ENCODE data around the gene UBR1. TPM values are rescaled to one million over a fixed set of nuclear protein-coding genes. Genes with fewer than 3 reads are reported as not detected.

Gene UBR1
- total RNA-seq, 1 experiment from 2014 or later: 18.9 TPM

DNA sequence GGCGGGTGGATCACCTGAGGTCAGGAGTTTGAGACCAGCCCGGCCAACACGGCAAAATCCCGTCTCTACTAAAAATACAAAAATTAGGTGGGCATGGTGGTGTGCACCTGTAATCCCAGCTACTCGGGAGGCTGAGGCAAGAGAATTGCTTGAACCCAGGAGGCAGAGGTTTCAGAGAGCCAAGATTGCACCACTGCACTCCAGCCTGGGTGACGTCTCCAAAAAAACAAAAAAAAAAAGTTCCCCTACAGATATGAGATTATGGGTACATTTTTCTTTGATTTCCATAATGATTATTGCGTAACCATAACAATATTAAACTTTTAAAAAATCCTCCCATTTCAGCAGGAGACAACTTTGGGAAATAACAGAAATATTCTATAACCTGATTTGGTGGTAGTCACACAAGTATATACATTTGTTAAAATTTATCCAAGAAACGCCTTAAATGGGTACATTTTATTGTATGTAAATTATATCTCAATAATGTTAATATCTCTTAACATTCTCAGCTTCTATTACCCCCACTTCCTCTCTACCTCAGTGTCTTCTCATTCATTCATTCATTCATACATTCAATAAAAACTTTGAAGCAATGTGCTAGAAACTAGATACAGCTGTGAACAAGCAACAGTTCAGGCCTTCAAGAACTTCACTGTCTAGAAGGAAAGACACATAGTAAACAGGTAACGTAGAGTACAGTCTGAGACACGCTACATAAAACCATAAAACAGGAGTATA is 6.6 kb downstream of the UBR1 start:
- no peak for DNase-seq (ENCODE audit: low spot score)
- H3K4me3 Mint-ChIP-seq: no peak overlapping the region
- ChIA-PET CTCF (no interaction called here), POLR2A (no interaction called here)
- H3K36me3 Mint-ChIP-seq: peaks cover 28% of the 10 kb centered on the region
- no peaks in the 10 kb centered on the region for H3K27me3 Mint-ChIP-seq (ENCODE audit: low read depth)
- H3K4me1 Mint-ChIP-seq: peaks cover under 1% of the 10 kb centered on the region
- no peak for TF ChIP-seq FOXK1 (CRISPR knock-in tag; IDR thresholded peaks at IDR 0.05)
- TF ChIP-seq, protein P1, sequence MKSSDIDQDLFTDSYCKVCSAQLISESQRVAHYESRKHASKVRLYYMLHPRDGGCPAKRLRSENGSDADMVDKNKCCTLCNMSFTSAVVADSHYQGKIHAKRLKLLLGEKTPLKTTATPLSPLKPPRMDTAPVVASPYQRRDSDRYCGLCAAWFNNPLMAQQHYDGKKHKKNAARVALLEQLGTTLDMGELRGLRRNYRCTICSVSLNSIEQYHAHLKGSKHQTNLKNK (CRISPR knock-in tag; IDR thresholded peaks at IDR 0.05): no peak
- TF ChIP-seq, protein P2, sequence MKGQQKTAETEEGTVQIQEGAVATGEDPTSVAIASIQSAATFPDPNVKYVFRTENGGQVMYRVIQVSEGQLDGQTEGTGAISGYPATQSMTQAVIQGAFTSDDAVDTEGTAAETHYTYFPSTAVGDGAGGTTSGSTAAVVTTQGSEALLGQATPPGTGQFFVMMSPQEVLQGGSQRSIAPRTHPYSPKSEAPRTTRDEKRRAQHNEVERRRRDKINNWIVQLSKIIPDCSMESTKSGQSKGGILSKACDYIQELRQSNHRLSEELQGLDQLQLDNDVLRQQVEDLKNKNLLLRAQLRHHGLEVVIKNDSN (CRISPR knock-in tag; IDR thresholded peaks at IDR 0.05): no peak
- TF ChIP-seq, protein P3, sequence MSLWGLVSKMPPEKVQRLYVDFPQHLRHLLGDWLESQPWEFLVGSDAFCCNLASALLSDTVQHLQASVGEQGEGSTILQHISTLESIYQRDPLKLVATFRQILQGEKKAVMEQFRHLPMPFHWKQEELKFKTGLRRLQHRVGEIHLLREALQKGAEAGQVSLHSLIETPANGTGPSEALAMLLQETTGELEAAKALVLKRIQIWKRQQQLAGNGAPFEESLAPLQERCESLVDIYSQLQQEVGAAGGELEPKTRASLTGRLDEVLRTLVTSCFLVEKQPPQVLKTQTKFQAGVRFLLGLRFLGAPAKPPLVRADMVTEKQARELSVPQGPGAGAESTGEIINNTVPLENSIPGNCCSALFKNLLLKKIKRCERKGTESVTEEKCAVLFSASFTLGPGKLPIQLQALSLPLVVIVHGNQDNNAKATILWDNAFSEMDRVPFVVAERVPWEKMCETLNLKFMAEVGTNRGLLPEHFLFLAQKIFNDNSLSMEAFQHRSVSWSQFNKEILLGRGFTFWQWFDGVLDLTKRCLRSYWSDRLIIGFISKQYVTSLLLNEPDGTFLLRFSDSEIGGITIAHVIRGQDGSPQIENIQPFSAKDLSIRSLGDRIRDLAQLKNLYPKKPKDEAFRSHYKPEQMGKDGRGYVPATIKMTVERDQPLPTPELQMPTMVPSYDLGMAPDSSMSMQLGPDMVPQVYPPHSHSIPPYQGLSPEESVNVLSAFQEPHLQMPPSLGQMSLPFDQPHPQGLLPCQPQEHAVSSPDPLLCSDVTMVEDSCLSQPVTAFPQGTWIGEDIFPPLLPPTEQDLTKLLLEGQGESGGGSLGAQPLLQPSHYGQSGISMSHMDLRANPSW (CRISPR knock-in tag; conservative IDR thresholded peaks at IDR 0.05; ENCODE audit: low read depth): no peak
- TF ChIP-seq NR3C1 (CRISPR knock-in tag; conservative IDR thresholded peaks at IDR 0.05; ENCODE audit: low read depth): no peak
- no peak for TF ChIP-seq NFYB (CRISPR knock-in tag; conservative IDR thresholded peaks at IDR 0.05; ENCODE audit: low read depth)
- no peak for TF ChIP-seq JUN (CRISPR knock-in tag; IDR thresholded peaks at IDR 0.05)
- TF ChIP-seq ESRRA (CRISPR knock-in tag; IDR thresholded peaks at IDR 0.05; ENCODE audit: borderline replicate concordance): no peak
- no peak for TF ChIP-seq NFATC4 (CRISPR knock-in tag; IDR thresholded peaks at IDR 0.05)
- no peak for TF ChIP-seq GABPB1 (CRISPR knock-in tag; IDR thresholded peaks at IDR 0.05)
- no peak for TF ChIP-seq RELA (CRISPR knock-in tag; IDR thresholded peaks at IDR 0.05; ENCODE audit: borderline replicate concordance)
- ATAC-seq: no peak
- no peaks in the 10 kb centered on the region for H3K9me3 Mint-ChIP-seq
- no peak overlapping the region for H3K27ac Mint-ChIP-seq

DNA sequence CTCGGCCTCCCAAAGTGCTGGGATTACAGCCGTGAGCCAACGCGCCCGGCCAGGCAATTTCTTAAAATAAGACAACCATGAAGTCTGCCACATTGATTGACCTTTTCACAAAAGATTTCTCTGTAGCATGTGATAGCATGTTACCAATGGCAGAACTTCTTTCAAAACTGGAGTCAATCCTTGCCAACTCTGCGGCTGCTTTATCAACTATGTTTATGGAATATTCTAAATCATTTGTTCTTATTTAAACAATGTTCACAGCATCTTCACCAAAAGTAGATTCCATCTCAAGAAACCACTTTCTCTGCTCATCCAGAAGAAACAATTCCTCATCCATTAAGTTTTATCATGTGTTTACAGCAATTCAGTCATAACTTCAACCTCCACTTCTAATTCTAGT is 9.4 kb downstream of the UBR1 start:
- Mint-ChIP-seq H3K4me3 (no peak overlapping the region), H3K36me3 (peaks cover 24% of the 10 kb centered on the region), H3K4me1 (no peaks in the 10 kb centered on the region), H3K27me3 (ENCODE audit: low read depth) (no peaks in the 10 kb centered on the region), H3K9me3 (no peaks in the 10 kb centered on the region), H3K27ac (no peak overlapping the region; the same call in 1 of the 2 replicates)
- DNase-seq (ENCODE audit: low spot score) (no peak), ATAC-seq (no peak)
- CTCF ChIA-PET: interaction anchor here (0.7 kb wide), 1 partner anchor 92 kb away, joined by 3 read pairs; no protein-coding TSS in a partner anchor
- POLR2A ChIA-PET: no interaction called here
- TF ChIP-seq, protein P4, sequence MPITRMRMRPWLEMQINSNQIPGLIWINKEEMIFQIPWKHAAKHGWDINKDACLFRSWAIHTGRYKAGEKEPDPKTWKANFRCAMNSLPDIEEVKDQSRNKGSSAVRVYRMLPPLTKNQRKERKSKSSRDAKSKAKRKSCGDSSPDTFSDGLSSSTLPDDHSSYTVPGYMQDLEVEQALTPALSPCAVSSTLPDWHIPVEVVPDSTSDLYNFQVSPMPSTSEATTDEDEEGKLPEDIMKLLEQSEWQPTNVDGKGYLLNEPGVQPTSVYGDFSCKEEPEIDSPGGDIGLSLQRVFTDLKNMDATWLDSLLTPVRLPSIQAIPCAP (CRISPR knock-in tag; IDR thresholded peaks at IDR 0.05): no peak
- TF ChIP-seq CREM (CRISPR knock-in tag; IDR thresholded peaks at IDR 0.05) (no peak), ZNF423 (CRISPR knock-in tag; IDR thresholded peaks at IDR 0.05) (no peak), ZNF232 (CRISPR knock-in tag; IDR thresholded peaks at IDR 0.05) (no peak), MYBL2 (CRISPR knock-in tag; IDR thresholded peaks at IDR 0.05) (no peak)

DNA sequence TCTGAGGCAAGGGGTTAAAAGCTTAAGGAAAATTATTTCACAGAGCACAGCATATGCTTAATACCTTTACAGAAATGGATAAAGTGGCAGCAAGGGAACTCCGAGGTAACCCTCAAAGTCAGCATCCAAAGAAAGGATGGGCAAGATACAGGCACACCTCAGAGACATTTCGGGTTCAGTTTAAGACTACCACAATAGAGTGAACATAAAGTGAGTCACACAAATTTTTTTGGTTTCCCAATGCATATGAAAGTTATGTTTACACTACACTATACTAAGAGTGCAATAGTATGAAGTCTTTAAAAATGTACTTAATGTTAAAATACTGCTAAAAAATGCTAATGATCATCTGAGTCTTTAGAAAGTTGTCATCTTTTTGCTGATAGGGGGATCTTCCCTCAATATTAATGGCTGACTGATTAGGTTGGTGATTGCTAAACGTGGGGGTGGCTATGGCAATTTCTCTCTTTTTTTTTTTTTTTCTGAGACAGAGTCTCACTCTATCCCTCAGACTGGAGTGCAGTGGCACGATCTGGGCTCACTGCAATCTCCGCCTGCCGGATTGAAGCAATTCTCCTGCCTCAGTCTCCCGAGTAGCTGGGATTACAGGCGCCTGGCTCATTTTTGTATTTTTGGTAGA is 10.0 kb downstream of the UBR1 start:
- Mint-ChIP-seq H3K9me3 (no peaks in the 10 kb centered on the region), H3K4me1 (no peaks in the 10 kb centered on the region), H3K4me3 (no peak overlapping the region), H3K36me3 (peaks cover 19% of the 10 kb centered on the region), H3K27me3 (ENCODE audit: low read depth) (no peaks in the 10 kb centered on the region), H3K27ac (no peak overlapping the region)
- ATAC-seq (no peak), DNase-seq (ENCODE audit: low spot score) (no peak)
- POLR2A ChIA-PET: interaction anchor here (0.6 to 0.7 kb wide), 2 partner anchors 104 to 1399 kb away, joined by 6 to 7 read pairs; no protein-coding TSS in a partner anchor
- TF ChIP-seq, protein P5, sequence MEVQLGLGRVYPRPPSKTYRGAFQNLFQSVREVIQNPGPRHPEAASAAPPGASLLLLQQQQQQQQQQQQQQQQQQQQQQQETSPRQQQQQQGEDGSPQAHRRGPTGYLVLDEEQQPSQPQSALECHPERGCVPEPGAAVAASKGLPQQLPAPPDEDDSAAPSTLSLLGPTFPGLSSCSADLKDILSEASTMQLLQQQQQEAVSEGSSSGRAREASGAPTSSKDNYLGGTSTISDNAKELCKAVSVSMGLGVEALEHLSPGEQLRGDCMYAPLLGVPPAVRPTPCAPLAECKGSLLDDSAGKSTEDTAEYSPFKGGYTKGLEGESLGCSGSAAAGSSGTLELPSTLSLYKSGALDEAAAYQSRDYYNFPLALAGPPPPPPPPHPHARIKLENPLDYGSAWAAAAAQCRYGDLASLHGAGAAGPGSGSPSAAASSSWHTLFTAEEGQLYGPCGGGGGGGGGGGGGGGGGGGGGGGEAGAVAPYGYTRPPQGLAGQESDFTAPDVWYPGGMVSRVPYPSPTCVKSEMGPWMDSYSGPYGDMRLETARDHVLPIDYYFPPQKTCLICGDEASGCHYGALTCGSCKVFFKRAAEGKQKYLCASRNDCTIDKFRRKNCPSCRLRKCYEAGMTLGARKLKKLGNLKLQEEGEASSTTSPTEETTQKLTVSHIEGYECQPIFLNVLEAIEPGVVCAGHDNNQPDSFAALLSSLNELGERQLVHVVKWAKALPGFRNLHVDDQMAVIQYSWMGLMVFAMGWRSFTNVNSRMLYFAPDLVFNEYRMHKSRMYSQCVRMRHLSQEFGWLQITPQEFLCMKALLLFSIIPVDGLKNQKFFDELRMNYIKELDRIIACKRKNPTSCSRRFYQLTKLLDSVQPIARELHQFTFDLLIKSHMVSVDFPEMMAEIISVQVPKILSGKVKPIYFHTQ (CRISPR knock-in tag; IDR thresholded peaks at IDR 0.05): no peak
- TF ChIP-seq GABPB1 (CRISPR knock-in tag; IDR thresholded peaks at IDR 0.05) (no peak), ETV6 (CRISPR knock-in tag; IDR thresholded peaks at IDR 0.05) (no peak)
- CTCF ChIA-PET: interaction anchor here (0.6 to 0.7 kb wide), 4 partner anchors 27 to 944 kb away, joined by 3 read pairs; no protein-coding TSS in a partner anchor
